Middle frontal gyrus (tissue), 1 donor: Measurements from ENCODE around the gene GSC2.
"Not testable (repeated sequence)": the region's sequence is repeated elsewhere in the genome, so short reads cannot be mapped to it uniquely, and the experiment has no call there.

Experiments
- DNase-seq: peaks from one replicate; pipeline ENCODE4 v3.0.0-alpha.2; 2015; ENCODE audit warnings: low spot score; ENCODE audit errors: extremely low spot score

Gene GSC2

DNA sequence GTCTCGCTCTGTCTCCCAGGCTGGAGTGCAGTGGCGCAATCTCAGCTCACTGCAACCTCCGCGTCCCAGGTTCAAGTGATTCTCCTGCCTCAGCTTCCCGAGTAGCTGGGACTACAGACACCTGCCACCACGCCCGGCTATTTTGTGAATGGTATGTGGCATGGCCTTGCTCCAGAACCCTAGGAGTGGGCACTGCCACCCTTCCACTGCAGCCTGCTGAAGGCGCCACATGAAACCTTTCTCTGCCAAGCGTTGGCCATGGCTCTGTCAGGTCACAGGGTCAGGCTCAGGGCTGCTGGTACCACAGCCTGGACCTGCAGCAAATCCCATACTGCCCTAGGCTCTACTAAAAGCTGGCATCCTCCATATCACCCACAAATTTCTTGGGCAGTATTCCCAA, 6.0 kb upstream of the GSC2 start:
- DNase-seq: not testable (repeated sequence)

DNA sequence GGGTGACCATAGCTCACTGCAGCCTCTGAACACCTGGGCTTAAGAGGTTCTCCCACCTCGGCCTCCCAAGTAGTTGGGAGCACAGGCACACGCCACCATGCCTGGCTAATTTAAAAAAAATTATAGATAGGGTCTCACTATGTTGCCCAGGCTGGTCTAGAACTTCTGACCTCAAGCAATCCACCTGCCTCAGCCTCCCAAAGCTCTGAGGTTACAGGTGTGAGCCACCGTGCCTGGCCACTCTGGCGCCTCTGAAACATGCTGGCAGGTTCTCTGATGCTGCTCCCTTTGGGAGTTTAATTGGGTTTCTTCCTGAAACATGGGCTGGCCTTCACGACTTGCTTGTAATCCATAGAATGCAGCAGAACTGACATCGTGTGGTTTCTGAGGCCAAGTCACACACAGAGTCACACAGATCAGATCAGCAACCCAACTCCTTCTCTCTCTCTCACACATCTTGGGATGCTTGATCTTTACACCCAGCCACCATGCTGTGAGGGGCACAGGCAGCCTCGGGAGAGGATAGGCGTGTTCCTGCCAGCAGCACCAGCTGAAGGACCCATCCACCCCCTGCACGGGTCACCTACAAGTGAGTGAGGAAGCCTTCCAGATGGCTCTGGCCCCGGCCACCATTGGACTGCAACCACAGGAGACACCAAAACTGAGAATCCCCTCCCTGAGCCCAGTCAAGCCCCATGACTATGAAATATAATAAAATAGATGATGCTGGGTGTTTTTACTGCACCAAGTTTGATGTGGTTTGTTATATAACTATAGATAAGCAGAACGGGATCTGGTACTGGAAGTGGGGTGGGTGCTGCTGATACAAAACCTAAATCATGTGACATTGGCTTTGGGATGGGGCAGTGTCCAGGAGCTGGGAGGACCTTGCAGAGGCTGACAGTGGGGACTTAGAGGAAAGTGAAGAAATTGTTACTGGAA, 3.1 kb upstream of the GSC2 start:
- no peak for DNase-seq

DNA sequence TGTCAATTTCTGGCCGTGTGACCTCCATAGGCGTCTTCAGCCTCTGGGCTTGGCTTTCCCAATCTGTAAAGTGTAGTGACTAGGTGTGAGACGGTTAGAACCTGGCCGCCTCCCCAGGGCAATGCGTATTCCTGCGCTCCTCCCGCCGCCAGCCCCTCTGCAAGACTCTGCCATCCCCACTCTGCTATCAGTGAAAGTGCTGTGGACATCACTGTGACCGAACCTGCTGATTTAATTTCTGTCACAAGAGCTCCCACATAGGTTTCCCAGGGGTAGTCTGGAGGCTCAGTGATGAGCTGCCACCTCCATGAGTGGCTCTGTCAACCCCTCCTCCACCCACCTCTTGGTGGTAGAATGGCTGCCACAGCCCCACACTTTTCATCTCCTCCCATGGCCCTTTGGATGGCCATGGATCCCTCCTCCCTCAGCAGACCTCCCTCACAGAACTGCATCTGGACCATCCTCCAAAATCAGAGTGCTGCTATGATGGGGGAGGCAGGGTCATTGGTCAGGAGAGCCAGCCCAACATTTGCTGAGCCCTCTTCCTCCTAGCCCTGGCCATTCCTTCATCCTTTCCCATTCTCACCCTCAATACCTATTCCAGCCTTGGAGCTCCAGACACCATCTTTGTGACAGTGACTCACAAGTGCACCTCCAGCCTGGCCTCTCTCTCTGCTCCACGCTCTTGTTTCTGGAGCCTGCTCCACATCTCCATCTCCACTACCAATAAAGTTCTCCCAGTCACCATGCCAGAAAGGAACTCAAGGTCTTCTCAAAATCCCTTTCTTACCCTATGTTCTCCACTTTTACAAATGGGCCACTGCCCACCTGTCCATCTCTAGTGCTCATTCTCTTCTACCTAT, 1.5 kb upstream of the GSC2 start:
- no peak for DNase-seq

DNA sequence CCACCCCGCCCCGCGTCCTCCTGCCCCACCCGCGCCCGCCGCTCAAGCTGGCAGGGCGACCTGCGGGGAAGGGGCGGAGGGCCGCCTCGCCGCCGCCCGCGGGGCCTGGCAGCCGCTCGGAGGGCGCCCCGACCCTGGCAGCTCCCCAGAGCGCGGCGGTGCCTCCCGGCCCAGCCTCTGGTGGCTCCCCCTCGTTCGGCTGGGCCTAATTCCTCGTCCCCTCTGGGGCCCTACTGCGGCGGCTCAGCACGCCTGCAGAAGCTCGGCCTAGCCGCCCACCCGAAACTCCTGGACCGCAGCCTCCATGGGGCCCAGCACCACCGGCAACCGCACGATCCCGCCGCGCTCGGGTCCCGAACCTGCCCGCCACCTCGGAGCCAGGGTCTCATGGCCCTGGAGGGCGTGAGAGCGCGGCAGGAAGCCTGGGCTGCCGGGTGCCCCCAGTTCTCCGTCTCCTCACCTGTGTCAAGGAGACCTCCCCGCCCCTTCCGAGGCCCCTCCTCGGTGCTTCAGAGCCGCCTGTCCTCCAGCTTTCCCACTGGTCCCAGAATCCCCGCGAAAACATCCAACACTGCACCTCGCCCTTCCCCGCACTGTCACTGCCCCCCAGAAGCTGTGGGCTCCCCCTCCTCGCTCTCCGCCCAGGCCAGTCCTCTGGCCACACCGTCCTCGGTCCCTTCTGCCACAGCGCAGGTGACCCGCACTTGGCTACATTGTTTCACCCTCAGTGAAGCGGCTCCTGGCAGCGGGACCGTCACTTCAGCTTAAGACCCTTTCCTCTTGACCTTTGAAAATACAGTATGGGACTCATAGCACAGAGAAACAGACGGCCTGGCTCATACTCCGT, 613 bp upstream of the GSC2 start:
- DNase-seq: no peak

DNA sequence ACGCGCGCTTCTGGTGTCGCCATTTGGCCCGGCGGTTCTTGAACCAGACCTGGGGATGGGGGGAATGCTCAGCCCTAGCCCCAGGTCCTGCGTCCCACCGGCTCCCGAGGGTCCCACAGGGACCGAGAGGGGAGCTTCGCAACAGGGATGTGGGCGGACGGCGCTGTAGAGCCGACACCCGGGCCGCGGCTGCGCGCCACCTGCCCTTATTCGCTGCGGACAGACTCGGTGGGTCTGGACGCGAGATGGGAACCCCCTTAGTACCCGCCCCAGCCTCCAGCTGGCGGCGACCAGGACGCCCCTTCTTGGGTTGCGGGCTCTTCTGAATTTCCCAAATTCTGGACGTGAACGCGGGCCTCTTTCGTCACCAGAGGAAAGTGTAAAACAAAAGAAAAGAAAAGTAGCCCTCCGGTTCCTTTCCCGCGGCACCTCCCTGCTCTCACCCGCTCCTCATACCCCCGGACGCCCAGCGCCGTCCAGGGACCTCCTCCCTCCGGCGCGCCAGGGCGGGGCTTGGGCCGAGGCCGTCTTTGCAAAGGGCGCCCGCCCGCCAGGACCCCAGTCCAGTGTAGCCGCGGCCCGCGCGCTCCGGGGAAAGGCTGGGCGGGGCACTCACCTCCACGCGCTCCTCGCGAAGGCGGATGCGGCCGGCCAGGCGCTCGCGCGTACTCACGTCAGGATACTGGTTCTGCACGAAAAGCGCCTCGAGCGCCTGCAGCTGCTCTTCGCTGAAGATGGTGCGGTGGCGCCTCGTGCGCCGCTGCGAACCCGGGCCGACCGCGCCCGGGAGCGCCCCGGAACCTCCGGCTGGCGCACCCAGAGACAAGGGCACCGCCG, 827 bp downstream of the GSC2 start:
- no peak for DNase-seq

DNA sequence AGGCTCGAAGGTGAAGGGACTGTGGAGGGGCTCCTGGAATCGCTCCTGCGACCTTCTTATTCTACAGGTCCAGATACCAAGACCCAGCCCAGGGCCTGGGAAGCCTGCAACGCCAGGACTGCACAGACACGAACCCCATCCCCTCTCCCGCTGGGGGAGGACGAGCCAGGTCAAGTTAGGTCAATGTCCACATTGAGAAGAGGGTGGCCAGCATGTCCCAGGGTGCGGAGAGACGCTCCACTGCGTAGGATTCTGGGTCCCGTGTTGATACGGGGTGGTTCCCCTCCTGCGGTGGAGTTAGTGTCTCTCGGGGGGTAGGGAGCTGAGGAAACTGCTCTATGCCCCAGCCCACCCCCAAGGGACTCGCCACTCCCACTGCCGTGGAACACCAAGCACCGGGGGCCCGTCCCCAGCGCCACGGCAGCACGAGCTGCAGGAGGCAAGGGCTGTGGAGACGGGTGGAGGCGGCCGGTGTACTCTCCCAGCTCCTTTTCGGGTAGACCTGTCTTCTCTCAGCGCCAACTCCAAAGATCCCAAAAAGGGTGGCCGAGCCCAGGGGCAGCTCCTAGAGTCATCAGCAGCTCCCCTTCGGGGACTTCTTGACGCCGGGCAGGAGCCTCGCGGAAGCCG, 1.6 kb downstream of the GSC2 start:
- DNase-seq: no peak

DNA sequence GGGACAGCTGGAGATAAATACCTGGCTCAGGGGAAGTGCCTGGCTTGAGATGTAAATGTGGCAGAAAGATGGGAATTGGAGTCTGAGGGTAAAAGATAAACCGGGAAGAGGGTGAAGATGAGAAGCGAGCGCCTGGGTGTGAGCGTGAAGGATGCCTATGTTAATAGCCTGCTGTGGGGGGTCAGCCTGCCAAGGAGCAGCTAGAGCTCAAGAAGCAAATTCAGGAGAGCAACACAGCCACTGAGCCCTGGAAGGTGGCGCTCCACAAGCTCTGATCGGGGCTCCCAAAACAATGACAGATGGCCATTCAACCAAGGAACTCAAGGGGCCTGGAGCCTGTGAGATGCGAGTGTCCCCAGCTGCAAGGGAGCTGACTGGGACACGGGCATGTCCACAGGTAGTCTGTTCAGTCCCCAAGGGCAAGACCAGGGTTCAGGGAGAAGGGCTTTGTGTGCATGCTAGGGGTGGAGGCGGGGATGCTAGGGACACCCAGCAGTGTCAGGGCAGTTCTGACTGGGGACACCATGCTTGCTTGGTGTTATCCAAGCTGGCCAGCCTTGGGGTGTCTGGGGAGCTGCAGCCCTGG, 2.8 kb downstream of the GSC2 start:
- no peak for DNase-seq

DNA sequence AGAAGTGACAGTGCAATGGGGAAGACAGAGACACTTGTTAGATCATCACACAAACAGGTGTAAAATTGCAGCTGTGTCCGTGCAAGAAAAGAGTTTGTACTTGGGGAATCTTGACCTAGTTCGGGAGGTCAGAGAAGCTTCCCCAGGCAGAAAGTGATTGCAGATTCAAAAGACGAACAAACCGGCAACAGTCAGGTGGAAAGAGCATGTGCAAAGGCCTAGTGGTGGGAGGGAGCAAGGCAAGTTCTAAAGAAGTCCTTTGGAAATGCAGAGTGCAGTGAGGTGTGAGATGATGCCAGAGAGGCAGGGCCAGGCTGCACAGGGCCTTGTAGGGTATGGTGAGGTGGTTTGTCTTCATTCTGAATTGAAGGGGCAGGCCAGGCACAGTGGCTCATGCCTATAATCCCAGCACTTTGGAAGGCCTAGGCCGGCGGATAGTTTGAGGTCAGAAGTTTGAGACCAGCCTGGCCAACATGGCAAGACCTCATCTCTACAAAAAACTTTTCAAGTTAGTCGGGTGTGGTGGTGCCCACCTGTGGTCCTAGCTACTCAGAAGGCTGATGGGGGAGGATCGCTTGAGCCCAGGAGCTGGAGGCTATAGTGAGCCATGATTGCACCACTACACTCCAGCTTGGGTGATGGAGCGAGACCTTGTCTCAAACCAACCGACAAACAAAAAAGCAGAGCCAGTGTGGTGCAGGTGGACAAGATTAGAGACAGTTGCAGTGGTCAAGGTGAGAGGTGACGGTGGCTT, 3.7 kb downstream of the GSC2 start:
- no peak for DNase-seq

DNA sequence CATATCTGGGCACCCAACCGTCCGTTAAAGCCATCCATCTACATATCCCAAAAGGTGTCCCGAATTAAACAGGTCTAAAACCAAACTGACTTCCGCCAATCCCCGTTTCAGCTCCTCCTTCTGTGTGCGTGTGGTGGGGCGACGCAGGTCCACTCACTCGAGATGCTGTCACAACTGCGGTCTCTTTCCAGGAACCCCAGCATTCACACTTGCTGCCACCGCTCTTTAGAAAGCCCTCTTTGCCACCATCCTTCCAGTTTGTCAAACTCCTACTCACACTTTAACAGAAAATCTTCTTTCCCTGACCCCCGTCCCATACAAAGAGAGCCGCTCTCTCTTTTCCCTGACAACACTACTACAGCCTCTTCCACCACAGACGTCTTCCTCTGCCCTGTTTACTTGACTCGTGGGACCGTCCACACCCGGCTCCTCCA, 6.1 kb downstream of the GSC2 start:
- DNase-seq: no peak

DNA sequence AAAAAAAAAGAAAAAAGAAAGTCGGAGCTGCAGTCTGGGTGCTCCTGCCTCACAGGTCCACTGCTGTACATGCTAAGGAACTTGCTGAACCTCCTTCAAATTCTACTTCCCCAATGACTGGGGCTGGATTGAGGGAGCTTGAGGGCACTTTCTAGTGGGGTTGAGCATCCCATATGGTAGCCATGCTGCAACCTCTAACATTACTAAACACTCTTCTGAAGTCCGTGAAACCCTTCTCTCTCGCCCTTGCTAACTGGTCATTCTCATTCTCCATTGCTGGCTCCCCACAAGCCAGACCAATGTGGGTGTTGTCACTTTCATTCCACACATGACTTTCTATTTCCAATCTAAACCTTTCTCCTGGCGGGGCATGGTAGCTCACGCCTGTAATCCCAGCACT, 6.9 kb downstream of the GSC2 start:
- no peak for DNase-seq

DNA sequence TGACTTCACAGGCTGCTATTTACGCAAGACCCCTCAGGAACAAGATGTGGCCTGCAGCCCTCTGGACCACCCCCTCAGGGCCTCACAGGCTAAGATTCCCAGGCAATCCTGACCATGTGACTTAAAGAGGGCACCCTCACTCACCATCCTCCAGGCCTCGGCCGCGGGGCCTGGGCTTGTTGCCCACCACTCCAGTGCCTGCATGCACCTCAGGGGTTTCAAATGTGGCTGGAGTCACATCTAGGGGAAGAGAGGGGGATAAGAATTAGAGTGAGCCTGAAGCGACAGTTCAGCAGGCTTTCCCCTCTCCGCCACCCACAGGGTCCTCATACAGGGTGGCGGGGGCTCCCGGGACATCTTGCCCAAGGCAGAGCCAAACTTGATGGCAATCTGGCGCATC, 7.7 kb downstream of the GSC2 start:
- no peak for DNase-seq

DNA sequence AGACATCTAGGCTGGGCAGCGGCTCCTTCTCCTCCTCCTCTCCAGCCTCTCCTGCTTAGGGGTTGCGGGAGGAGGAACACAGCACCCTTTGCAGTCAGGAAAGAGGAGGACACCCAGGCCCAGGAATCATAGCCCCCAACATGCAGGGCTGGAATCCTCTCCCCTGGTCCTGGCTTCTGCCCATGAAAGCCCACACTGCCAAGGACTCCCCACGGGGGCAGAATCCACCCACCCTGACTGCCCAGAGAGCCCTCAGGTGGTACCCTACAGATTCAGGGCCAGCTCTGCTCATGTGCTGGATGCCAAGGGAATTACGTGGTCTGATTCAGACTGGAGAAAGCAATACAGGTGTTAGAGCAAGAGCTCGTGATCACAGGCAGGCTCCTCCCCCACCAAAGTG, 10.1 kb downstream of the GSC2 start:
- DNase-seq: no peak

DNA sequence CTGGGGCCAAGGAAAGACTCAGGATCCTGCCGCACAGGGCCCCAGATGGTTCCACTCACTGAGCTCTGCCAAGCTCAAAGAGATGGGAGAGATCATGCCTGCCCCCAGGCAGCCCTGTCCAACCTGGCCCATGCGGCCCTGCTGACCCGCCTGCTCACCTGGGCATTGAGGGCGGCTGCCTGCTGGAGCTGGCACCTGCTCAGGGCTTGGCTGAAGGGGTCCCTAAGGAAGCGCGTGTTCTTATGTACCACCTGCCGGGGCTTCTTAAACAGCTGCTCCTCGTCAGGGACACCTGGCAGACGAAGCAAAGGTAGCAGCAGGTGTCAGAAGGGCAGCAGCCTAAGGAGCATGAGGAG, 11.1 kb downstream of the GSC2 start:
- no peak for DNase-seq

DNA sequence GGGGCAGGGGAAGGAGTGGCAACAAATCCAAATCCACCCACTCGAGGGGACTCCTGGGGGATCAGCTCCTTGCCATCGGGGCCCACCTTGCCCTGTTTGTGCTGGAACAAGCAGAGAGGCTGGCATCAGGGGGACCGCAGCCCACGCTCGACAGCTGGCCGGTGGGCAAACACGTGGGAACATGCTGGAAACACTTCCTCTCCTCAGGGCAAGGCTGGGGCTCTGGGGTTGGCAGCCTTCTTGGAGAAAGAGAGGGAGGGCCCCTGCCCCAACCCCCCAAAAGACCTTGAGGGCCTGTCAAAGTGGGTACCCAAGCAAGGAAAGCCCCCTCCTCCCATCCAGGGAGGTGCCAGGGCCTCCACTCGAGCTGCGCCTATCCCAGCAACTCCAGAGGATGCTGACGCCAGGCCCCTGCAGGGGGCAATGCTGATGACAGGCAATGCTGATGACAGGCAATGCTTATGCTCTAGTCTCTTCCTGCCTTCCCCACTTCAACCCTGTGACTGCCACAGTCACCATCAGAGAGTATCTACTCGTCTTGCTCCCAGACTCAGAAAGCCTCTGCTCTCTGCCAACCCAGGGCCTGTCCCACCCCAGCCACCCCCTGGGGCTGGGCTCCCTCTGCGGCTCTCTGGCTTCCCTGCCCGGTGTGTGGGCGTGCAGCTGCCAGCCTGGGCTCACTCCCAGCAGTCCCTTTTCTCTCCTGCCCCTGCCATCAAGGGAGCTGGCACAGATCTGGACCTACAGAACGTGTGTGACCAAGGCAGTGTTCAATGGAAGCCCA, 11.7 kb downstream of the GSC2 start:
- DNase-seq: no peak

DNA sequence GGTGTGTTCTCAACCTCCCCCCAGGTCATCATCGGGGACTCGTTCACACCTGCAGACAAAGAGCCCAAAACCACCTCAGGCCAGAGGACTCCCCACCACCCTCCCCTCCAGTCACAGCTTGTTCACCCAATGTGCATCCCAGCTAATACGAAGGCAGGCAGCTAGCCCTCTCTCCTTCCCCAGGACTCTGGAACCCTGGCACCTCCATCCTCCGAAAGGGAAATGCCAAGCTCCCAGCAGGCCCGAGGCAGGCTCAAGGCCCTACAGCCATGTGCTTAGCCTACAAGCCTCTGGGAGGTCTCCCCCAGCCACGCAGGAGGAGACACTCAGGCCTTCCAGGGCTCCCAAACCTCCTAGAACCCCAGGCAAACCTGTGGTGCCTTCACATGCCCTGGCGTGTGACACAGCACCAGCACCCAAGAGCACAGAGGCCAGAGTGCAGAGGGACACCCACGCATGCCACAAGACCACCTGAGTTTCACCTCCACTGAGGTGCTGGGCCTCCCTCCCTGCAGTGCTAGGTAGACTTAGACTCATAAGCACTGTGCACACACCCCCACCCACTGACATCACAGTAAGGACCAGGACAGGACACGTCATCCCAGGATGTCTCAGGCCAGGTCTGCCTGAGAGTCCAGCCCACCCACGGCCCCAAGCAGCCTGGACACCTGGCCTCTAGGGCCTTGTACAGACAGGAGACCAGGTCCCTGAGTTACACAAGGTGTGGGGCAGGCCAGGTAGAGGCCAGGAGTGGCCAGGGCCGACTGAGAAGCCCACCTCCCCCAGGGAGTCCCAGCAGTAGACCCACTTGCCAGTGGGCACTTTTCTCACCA, 12.5 kb downstream of the GSC2 start:
- no peak for DNase-seq

DNA sequence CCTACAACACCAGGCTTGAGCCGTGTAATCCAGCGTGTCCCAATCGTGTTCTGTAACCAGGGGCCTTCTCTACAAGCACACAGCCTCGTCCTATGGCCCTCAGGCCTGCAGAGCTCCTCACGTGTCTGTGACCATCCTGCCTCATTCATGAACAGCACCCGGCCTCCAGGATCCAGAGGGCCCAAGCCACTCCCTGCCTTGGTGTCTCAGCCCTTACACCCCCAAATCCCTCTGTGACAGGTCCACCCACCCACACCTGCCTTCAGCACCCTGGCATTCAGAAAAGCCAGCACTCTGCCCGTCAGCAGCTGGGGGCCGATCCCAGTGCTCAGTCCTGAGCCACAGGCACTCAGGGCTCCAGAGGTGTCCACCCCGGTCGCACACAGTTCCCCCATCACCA, 13.2 kb downstream of the GSC2 start:
- DNase-seq: no peak

DNA sequence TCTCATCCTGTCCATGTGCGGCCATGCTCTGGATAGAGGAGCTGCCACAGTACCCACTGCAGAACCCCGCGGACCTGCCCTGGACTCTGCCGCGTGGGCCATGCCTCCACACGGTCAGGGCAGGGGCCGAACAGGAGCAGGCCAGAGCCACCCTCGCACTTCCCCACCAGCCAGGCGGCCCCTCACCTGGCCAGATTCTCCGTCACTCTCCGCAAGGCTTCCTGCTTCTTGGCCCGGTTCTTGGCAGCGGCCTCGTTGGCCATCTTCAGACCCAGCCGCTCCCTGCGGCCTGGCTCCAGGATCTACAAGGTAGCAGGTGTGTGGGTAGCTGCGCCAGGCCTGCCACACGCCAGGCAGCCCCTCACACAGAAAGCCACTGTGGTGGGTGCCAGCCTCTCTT, 15.2 kb downstream of the GSC2 start:
- DNase-seq: no peak
